ENCODE results near the gene CCDC28B. TPM values are rescaled to one million over a fixed set of nuclear protein-coding genes. Genes with fewer than 3 reads are reported as not detected.
"Not testable (repeated sequence)": the region's sequence is repeated elsewhere in the genome, so short reads cannot be mapped to it uniquely, and the experiment has no call there.

The CCDC28B gene
- 11.5 and 13.9 TPM in 2 replicates for polyA plus RNA-seq (2011; rRNA removed)
- 2.0 and 4.2 TPM in 2 replicates for polyA minus RNA-seq (2011; rRNA and poly(A)+ RNA removed)

DNA sequence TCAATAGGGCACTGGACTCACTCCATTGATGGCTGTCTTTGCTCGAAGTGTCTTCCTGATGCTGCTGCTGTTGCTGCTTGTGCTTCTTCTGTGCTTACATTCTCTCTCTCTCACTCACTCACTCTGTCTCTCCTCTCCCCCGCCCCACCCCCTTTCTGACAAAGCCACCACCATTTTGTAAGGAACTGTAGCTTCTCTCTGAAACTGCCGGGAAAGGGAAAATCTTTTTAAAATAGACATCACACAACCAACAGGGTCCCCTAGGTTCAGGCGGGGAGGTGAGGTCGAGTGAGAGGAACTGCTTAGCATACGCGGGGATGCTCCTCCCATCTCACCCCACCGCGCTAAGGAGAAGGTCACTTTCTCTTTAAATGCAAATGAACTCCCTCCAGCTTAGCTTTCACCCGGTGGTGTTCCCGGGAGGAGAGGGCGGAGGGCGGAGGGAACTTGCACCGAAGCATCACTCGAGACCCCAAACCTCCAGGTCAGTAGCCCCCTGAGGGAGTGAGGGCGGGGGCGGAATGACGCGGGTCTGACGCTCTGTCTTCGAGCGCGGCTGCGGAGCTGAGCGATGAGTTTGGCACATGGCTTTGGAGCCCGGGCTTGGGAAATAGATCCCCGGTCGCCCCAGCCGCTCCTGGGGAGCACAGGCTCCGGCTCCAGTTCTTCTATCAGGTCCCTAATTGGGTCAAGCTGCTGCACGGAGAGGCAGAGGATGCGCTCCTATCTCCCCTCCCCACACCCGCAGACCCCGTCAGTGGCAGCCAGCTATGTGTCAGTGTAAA is at the start of gene CCDC28B:
Gene CCDC28B, plus strand, starts transcription at position 370 of the 785 bp plus-strand sequence. CDS start 1,341 bp downstream, outside the sequence.
- CTCF ChIA-PET, result interaction anchor here (0.7 to 3.0 kb wide), 6 partner anchors 12 to 215 kb away, joined by 3 to 18 read pairs (median 3); no protein-coding TSS in a partner anchor
- H3K27me3 ChIP-seq (ENCODE audit: control insufficient read depth, insufficient read depth, low read length), result no peaks in the 10 kb centered on the region
- peaks cover 17% of the 10 kb centered on the region for H3K36me3 ChIP-seq (ENCODE audit: control insufficient read depth, insufficient read depth, low read length)
- TF ChIP-seq, protein P1, sequence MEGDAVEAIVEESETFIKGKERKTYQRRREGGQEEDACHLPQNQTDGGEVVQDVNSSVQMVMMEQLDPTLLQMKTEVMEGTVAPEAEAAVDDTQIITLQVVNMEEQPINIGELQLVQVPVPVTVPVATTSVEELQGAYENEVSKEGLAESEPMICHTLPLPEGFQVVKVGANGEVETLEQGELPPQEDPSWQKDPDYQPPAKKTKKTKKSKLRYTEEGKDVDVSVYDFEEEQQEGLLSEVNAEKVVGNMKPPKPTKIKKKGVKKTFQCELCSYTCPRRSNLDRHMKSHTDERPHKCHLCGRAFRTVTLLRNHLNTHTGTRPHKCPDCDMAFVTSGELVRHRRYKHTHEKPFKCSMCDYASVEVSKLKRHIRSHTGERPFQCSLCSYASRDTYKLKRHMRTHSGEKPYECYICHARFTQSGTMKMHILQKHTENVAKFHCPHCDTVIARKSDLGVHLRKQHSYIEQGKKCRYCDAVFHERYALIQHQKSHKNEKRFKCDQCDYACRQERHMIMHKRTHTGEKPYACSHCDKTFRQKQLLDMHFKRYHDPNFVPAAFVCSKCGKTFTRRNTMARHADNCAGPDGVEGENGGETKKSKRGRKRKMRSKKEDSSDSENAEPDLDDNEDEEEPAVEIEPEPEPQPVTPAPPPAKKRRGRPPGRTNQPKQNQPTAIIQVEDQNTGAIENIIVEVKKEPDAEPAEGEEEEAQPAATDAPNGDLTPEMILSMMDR (IDR thresholded peaks at IDR 0.05; ENCODE audit: insufficient read depth, low read depth, low read length), result no peak
- peak within 1 kb of the TSS; percentile 65 for H3K4me3 ChIP-seq (ENCODE audit: low read depth, low read length)
- POLR2A ChIA-PET, result interaction anchor here (0.9 to 1.4 kb wide), 2 partner anchors 11 to 194 kb away, joined by 3 to 5 read pairs; partner anchors contain the start of gene BSDC1
- no peak for DNase-seq (ENCODE audit: low read depth)

DNA sequence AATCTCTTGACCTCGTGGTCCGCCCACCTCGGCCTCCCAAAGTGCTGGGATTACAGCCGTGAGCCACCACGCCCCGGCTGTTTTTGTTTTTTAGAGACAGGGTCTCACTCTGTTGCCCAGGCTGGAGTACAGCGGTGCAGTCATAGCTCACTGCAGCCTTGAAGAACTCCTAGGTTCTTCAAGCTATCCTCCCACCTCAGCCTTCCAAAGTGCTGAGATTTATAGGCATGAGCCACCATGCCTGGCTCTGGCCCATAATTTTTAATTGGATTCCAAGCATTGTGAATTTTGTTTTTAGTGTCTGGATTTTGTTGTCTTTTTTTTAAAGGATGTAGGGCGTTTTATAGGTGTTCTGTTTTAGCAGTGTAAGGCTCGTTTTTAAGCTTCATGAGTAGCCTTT is 49.5 kb upstream of the CCDC28B start:
- no peak for DNase-seq (ENCODE audit: low read depth)

DNA sequence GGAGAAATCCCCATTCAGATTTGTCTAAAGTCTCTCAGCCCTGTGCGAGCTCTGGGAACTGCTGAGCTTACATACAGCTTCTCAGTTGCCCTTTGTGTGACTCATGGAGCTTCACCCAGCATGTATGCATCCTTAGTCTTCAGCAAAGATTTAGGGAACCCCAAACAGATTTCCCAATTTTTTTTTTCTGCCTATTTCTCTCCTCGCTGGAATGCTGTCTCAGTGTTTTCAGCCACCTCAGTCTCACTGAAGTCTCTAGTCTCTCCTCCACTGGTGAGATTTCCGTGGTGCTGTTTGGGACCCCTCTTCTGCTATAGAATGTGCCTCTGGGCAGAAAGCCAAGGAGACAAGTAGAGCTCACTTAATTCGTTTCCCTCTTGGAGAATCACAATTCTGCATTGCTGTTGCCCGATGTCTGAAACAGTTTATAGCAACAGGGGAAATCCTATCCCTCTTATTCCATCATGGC is 49.0 kb upstream of the CCDC28B start:
- Histone ChIP-seq H3K4me3 (ENCODE audit: low read depth, low read length) (no peak overlapping the region), H3K36me3 (ENCODE audit: control insufficient read depth, insufficient read depth, low read length) (peaks cover 5% of the 10 kb centered on the region), H3K27me3 (ENCODE audit: control insufficient read depth, insufficient read depth, low read length) (no peaks in the 10 kb centered on the region)
- ChIA-PET CTCF (interaction anchor here (0.7 to 1.5 kb wide), 2 partner anchors 42 to 44 kb away, joined by 3 to 4 read pairs; no protein-coding TSS in a partner anchor), POLR2A (interaction anchor here (0.5 to 0.7 kb wide), 2 partner anchors 15 to 31 kb away, joined by 3 read pairs; no protein-coding TSS in a partner anchor)
- TF ChIP-seq, protein P1 (IDR thresholded peaks at IDR 0.05; ENCODE audit: insufficient read depth, low read depth, low read length), result no peak
- no peak for DNase-seq (ENCODE audit: low read depth)

More for the DNA sequence above, 49.5 kb upstream of the CCDC28B start:
- ChIA-PET CTCF (interaction anchor here (0.5 to 1.5 kb wide), 4 partner anchors 42 to 185 kb away, joined by 3 to 5 read pairs (median 4); no protein-coding TSS in a partner anchor), POLR2A (interaction anchor here (0.5 to 0.7 kb wide), 2 partner anchors 14 to 31 kb away, joined by 3 read pairs; no protein-coding TSS in a partner anchor)
- H3K36me3 ChIP-seq (ENCODE audit: control insufficient read depth, insufficient read depth, low read length), result peaks cover 4% of the 10 kb centered on the region
- TF ChIP-seq, protein P1 (IDR thresholded peaks at IDR 0.05; ENCODE audit: insufficient read depth, low read depth, low read length), result no peak
- H3K4me3 ChIP-seq (ENCODE audit: low read depth, low read length), result no peak overlapping the region
- no peaks in the 10 kb centered on the region for H3K27me3 ChIP-seq (ENCODE audit: control insufficient read depth, insufficient read depth, low read length)

DNA sequence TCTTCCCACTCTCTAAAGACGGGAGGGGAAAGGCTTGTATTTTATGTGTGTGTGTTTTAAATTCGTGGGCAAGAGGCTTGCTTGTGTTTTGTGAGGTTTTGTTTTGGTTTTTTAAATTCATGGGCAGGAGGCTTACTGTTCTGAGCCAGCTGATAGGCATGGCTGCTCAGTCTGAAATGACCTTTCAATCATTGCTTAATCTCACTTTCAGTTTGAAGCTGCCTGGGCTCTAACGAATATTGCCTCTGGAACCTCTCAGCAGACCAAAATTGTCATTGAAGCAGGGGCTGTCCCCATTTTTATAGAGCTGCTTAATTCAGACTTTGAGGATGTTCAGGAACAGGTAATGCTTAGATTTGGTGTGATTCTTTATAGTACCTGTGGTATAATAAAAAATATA is 41.2 kb upstream of the CCDC28B start:
- ChIA-PET POLR2A (no interaction called here), CTCF (no interaction called here)
- TF ChIP-seq, protein P1 (IDR thresholded peaks at IDR 0.05; ENCODE audit: insufficient read depth, low read depth, low read length), result no peak
- H3K27me3 ChIP-seq (ENCODE audit: control insufficient read depth, insufficient read depth, low read length), result no peaks in the 10 kb centered on the region
- no peak overlapping the region for H3K4me3 ChIP-seq (ENCODE audit: low read depth, low read length)
- no peak for DNase-seq (ENCODE audit: low read depth)
- peaks cover 32% of the 10 kb centered on the region for H3K36me3 ChIP-seq (ENCODE audit: control insufficient read depth, insufficient read depth, low read length)

DNA sequence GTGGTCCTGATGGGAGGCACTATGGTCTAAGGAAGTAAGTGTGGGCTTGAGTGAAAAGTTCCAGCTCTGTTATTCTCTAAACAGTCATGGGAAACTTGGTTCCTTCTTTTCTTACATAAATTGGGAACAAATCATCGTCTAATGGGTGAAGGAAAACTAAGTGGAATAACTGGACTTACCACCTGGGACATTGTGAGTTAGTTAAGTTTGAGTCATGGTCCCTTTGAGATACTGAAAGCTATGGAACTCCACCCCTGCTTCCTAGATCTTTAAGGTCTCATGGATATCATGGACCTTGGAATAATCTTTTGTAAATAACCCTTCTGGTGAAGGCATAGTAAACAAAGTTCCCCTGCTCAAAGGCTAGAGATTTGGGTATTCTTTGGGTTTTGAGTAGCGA is 37.0 kb upstream of the CCDC28B start:
- TF ChIP-seq, protein P1 (IDR thresholded peaks at IDR 0.05; ENCODE audit: insufficient read depth, low read depth, low read length), result no peak
- ChIA-PET CTCF (interaction anchor here (1.6 kb wide), 1 partner anchor 11 kb away, joined by 4 read pairs; no protein-coding TSS in a partner anchor), POLR2A (interaction anchor here (0.6 kb wide), 1 partner anchor 30 kb away, joined by 10 read pairs; no protein-coding TSS in a partner anchor)
- Histone ChIP-seq H3K36me3 (ENCODE audit: control insufficient read depth, insufficient read depth, low read length) (peaks cover 25% of the 10 kb centered on the region), H3K4me3 (ENCODE audit: low read depth, low read length) (no peak overlapping the region), H3K27me3 (ENCODE audit: control insufficient read depth, insufficient read depth, low read length) (no peaks in the 10 kb centered on the region)
- no peak for DNase-seq (ENCODE audit: low read depth)

DNA sequence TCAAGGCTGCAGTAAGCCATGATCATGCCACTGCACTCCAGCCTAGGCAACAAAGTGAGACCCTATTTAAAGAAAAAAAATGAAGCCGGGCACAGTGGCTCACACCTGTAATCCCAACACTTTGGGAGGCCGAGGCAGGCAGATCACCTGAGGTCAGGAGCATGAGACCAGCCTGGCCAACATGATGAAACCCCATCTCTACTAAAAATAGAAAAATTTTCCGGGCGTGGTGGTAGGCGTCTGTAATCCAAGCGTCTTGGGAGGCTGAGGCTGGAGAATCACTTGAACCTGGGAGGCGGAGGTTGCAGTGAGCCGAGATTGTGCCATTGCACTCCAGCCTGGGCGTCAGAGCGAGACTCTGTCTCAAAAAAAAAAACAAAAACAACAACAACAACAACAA is 34.8 kb upstream of the CCDC28B start:
- H3K4me3 ChIP-seq (ENCODE audit: low read depth, low read length); H3K27me3 ChIP-seq (ENCODE audit: control insufficient read depth, insufficient read depth, low read length); DNase-seq (ENCODE audit: low read depth): not testable (repeated sequence)
- CTCF ChIA-PET, result interaction anchor here (0.6 kb wide), 1 partner anchor 93 kb away, joined by 3 read pairs; the partner anchor contains the start of gene TMEM39B
- peaks cover 28% of the 10 kb centered on the region for H3K36me3 ChIP-seq (ENCODE audit: control insufficient read depth, insufficient read depth, low read length)
- POLR2A ChIA-PET, result interaction anchor here (0.6 kb wide), 1 partner anchor 50 kb away, joined by 4 read pairs; no protein-coding TSS in a partner anchor

Data from BJ (cell line).